Spleen (tissue), 11 donors: Measurements from ENCODE around the gene ITGA2B. TPM values are rescaled to one million over a fixed set of nuclear protein-coding genes. Genes with fewer than 3 reads are reported as not detected.

Experiments used
- DNase-seq: peaks from one replicate; pipeline ENCODE4 v3.0.0-alpha.2; 2020
- H3K27ac ChIP-seq, 8 donors: fragments of 200-600 bp; sonication (generic) in 7 of 8; 1 replicate in 4 of 8; 2 replicates in 4 of 8; pipeline versions ENCODE4 v1.5.0 to v1.8.0; 2016 to 2021; ENCODE audit warnings: inconsistent platforms in 4 of 8, mild to moderate bottlenecking in 4 of 8, moderate library complexity in 1 of 8
- H3K27me3 ChIP-seq, 7 donors: fragments of 200-600 bp; sonication (generic) in 6 of 7; replicated peaks in 1 of 7; 1 replicate in 4 of 7; 2 replicates in 3 of 7; pipeline versions ENCODE4 v1.5.0 to v1.8.0; 2016 to 2021; ENCODE audit warnings: inconsistent platforms in 3 of 7, mild to moderate bottlenecking in 1 of 7
- H3K36me3 ChIP-seq, 6 donors: fragments of 200-600 bp; sonication (generic) in 5 of 6; 1 replicate in 4 of 6; 2 replicates in 2 of 6; pipeline versions ENCODE4 v1.5.0 to v1.8.0; 2016 to 2021; ENCODE audit warnings: inconsistent platforms in 2 of 6
- H3K4me1 ChIP-seq, 6 donors: fragments of 200-600 bp; sonication (generic) in 5 of 6; 1 replicate in 3 of 6; 2 replicates in 3 of 6; pipeline versions ENCODE4 v1.5.0 to v1.8.0; 2016 to 2021; ENCODE audit warnings: inconsistent platforms in 3 of 6
- H3K4me3 ChIP-seq, 8 donors: fragments of 200-600 bp; sonication (generic) in 7 of 8; 1 replicate in 4 of 8; 2 replicates in 4 of 8; pipeline versions ENCODE4 v1.5.0 to v1.8.0; 2016 to 2021; ENCODE audit warnings: inconsistent platforms in 4 of 8, mild to moderate bottlenecking in 4 of 8, moderate library complexity in 2 of 8
- H3K9me3 ChIP-seq, 8 donors: fragments of 200-600 bp; sonication (generic) in 7 of 8; 1 replicate in 4 of 8; 2 replicates in 4 of 8; pipeline versions ENCODE4 v1.5.0 to v1.8.0; 2016 to 2021; ENCODE audit warnings: inconsistent platforms in 4 of 8
- POLR2A ChIP-seq, 3 donors: fragments of 450-650 bp; IDR thresholded peaks; one replicate each; pipeline ENCODE4 v1.5.1; 2017; ENCODE audit warnings: antibody characterized with exemption in 3 of 3, mild to moderate bottlenecking in 1 of 3
- POLR2AphosphoS5 ChIP-seq, 3 donors: sonication (generic); formaldehyde crosslinking; IDR thresholded peaks; one replicate each; pipeline ENCODE4 v1.5.1; 2017; ENCODE audit warnings: antibody characterized with exemption in 3 of 3
- WGBS, 5 donors: extraction: QIAGEN DNeasy Blood & Tissue Kit in 3 of 5; methylation state at CpG; one replicate each; pipeline versions ENCODE4 v1.1.5 to v1.1.7; 2013 to 2018; 5-methylcytosine and 5-hydroxymethylcytosine counted together
- intact Hi-C: fragments of 100-400 bp; cut with DNase I; formaldehyde crosslinking; loops from one replicate; pipeline ENCODE4 v1.15.0; 2023; ENCODE audit warnings: low total_unique reads
- polyA plus RNA-seq, 3 donors: library from polyadenylated mRNA; stranded (reverse); fragments of 200-250 nt; gene quantifications; one replicate each; pipeline ENCODE4 v1.2.1, GENCODE V29; 2013
- total RNA-seq, 7 donors: library from RNA; depleted of rRNA in 3 of 7; stranded (reverse); fragments of >200 nt in 3 of 7; fragmentation: NEBNext Ultra II Directional in 4 of 7; extraction: Animal tissue kit (Norgen Biotek cat#: 25700) in 4 of 7; gene quantifications; one replicate each; pipeline versions ENCODE4 v1.1.0 to v1.2.1, GENCODE V29; 2016 to 2021
- TF ChIP-seq, protein P1 (sequence below), 11 experiments: fragments of 200-600 bp in 7 of 11; fragments of 450-650 bp in 4 of 11; sonication (generic) in 4 of 11; IDR thresholded peaks in 8 of 11; conservative IDR thresholded peaks in 3 of 11; 1 replicate in 7 of 11; 2 replicates in 4 of 11; pipeline versions ENCODE4 v1.4.0 to v1.8.0; 2016 to 2021; ENCODE audit warnings: antibody characterized with exemption in 11 of 11, inconsistent platforms in 4 of 11, mild to moderate bottlenecking in 1 of 11
- donor health status: healthy with polysubstance abuse.
- donor health status: DM: no; HTN: no; CAD: no; lungs with moderate emphysema.
- donor health status: DM: no; HTN: no; CAD: no.
- donor health status: Bipolar disorder and iron deficiency.
- donor health status: healthy.
- donor health status: DM: no; HTN: no; CAD: no.
- donor health status: DM: yes; HTN: yes; CAD: no.

The ITGA2B gene
- total and polyA plus RNA-seq, 10 donors, result 0.93 to 36.7 (median 23.0) TPM

DNA sequence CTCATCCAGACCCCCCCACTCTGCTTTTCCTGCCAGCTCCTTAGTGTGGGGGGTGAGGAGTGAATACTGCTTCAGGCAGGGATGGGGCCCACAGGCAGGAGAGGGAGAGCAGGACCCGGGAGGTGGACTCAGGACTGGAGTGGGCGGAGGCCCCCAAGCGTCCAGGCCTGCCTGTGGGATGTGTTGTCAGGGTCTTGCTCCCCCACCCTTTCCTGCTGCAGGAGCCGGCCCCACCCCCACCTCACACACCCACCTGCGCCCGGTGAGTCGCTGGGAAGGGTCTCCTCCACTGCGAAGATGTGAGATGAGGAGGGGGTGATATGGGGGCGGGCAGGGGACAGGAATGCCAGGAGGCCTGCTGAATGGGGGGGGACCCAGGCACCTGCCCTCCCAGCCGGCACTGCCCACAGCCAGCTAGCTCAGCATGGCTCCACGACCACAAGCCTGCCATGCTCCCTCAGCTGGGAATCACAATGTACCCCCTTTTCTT, 26.9 kb downstream of the ITGA2B start:
- no peak for DNase-seq
- no peaks in the 10 kb centered on the region for H3K9me3 ChIP-seq
- H3K4me1 ChIP-seq, result peaks cover 4 to 37% (median 19%) of the 10 kb centered on the region in 6 donors
- 19 to 29% (median 22%) methylated on average over 3 to 11 of the region's 11 CpGs for WGBS, 5 donors
- peaks cover 0 to 67% (median 16%) of the 10 kb centered on the region in 7 donors for H3K27me3 ChIP-seq
- no peak overlapping the region for H3K27ac ChIP-seq
- intact Hi-C loops, result no loop called here
- H3K4me3 ChIP-seq, result peak overlapping the region in 3 of 8 donors; percentile 42 to 75 (median 53)
- H3K36me3 ChIP-seq, result no peaks in the 10 kb centered on the region
- no peak for TF ChIP-seq POLR2AphosphoS5 (IDR thresholded peaks at IDR 0.05)

DNA sequence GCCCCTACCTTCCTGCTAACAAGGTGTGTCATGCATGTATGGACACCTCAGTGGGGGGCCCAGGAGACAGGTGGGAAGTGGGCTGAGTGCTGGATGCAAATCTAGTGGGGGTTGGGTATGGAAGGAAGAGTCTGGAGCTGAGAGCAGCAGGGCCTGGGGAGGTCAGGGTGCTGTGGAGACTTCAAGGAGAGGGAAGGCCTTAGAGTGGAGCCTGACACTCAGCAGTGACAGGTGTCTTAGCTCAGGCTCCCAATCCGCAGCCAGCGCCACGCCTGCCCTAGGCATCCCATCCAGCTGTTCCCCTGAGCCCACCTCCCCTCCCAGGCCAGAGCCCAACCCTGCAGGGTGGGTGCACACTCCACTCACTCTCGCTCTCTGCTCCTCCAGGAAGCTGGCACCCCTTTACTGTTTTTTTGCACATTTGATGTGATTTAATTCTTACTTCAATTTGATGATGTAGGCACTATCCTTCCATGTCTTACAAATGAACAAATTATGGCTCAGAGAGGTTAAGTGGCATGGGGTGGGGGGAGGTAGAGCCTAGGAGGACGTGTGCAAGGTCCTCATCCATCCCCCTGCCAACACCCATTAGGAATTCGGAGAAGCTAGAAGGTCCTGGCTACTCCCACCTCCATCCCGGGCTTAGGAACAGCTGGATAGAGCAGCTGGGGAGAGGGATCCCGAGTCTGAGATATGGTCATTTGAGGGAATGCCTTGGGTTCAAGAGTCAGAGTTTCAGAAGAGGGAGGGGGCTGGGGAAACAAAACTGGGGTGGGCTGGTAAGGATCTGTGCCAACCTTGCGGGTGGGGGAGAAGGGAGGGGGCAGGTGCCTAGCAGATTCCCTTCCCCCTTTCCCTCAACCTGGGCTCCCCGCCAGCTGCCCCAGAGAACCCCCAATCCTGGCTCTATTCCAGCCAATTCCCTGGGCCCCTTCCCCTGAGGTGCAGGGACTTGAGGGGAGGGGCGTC, 27.9 kb downstream of the ITGA2B start:
- intact Hi-C loops, result no loop called here
- 60 to 71% (median 64%) methylated on average over 11 of the region's 11 CpGs for WGBS, 5 donors

DNA sequence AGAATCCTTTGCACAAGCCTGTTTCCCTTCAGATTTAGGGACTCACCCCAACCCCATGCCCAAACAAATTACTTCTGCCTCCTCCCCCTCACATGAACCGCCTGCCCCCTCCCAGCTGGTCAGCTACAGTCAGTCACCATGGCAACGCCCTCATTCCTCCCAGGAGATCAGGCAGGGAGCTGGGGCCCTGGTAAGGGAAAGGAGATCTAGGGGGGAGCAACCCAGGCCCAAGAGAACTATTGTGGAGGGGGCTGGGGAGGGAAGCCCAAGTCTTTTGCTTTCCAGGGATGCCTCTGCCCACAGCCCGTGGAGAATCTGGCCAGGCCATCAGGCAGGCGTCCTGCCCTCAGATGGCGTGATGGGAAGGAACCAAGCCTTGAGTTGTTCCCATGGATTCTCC, 28.6 kb downstream of the ITGA2B start:
- WGBS, 5 donors, result 67 to 84% (median 74%) methylated on average over 5 of the region's 5 CpGs
- Histone ChIP-seq H3K36me3 (no peaks in the 10 kb centered on the region), H3K9me3 (no peaks in the 10 kb centered on the region), H3K4me1 (peaks cover 4 to 37% (median 19%) of the 10 kb centered on the region in 6 donors), H3K27me3 (peaks cover 0 to 51% (median 16%) of the 10 kb centered on the region in 7 donors), H3K27ac (no peak overlapping the region), H3K4me3 (no peak overlapping the region)
- intact Hi-C loops, result no loop called here
- no peak for DNase-seq
- TF ChIP-seq POLR2AphosphoS5 (IDR thresholded peaks at IDR 0.05), result no peak

More for the DNA sequence above, 27.9 kb downstream of the ITGA2B start:
- H3K4me1 ChIP-seq, result peaks cover 4 to 37% (median 19%) of the 10 kb centered on the region in 6 donors
- no peak for TF ChIP-seq POLR2A (IDR thresholded peaks at IDR 0.05)
- TF ChIP-seq, protein P1, sequence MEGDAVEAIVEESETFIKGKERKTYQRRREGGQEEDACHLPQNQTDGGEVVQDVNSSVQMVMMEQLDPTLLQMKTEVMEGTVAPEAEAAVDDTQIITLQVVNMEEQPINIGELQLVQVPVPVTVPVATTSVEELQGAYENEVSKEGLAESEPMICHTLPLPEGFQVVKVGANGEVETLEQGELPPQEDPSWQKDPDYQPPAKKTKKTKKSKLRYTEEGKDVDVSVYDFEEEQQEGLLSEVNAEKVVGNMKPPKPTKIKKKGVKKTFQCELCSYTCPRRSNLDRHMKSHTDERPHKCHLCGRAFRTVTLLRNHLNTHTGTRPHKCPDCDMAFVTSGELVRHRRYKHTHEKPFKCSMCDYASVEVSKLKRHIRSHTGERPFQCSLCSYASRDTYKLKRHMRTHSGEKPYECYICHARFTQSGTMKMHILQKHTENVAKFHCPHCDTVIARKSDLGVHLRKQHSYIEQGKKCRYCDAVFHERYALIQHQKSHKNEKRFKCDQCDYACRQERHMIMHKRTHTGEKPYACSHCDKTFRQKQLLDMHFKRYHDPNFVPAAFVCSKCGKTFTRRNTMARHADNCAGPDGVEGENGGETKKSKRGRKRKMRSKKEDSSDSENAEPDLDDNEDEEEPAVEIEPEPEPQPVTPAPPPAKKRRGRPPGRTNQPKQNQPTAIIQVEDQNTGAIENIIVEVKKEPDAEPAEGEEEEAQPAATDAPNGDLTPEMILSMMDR (IDR thresholded peaks at IDR 0.05 in 8 of 11, conservative IDR thresholded peaks at IDR 0.05 in 3 of 11), result no peak
- TF ChIP-seq POLR2AphosphoS5 (IDR thresholded peaks at IDR 0.05), result no peak
- H3K4me3 ChIP-seq, result no peak overlapping the region
- no peak overlapping the region for H3K27ac ChIP-seq
- no peaks in the 10 kb centered on the region for H3K9me3 ChIP-seq
- no peaks in the 10 kb centered on the region for H3K36me3 ChIP-seq
- peaks cover 0 to 58% (median 16%) of the 10 kb centered on the region in 7 donors for H3K27me3 ChIP-seq
- no peak for DNase-seq

DNA sequence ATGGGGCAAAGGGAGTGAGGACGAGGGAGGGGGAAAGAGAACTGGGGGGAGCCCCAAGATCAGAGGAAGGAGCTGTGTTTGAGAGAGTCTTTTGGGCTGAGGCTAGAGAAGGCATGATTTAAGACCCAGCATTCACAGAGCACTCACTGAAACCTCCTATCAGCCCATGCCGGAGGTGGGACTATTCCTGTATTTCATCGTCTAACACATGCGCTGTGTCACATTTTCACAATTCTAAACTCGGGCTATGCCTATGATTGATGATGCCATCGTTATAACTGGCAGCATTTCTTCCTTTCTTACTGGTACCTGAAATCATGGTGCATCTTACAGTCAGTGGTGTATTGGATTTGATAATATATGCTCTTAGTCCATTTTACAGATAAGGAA, 29.3 kb downstream of the ITGA2B start:
- intact Hi-C loops, result no loop called here

More for the DNA sequence above, 29.3 kb downstream of the ITGA2B start:
- peaks cover 4 to 37% (median 19%) of the 10 kb centered on the region in 6 donors for H3K4me1 ChIP-seq
- TF ChIP-seq, protein P1 (IDR thresholded peaks at IDR 0.05 in 8 of 11, conservative IDR thresholded peaks at IDR 0.05 in 3 of 11), result no peak
- TF ChIP-seq POLR2AphosphoS5 (IDR thresholded peaks at IDR 0.05), result no peak
- no peak for TF ChIP-seq POLR2A (IDR thresholded peaks at IDR 0.05)
- 53 to 71% (median 65%) methylated on average over 6 of the region's 6 CpGs for WGBS, 5 donors
- no peaks in the 10 kb centered on the region for H3K36me3 ChIP-seq
- H3K4me3 ChIP-seq, result no peak overlapping the region
- no peak for DNase-seq
- H3K27me3 ChIP-seq, result peaks cover 0 to 45% (median 16%) of the 10 kb centered on the region in 7 donors
- no peak overlapping the region for H3K27ac ChIP-seq
- H3K9me3 ChIP-seq, result no peaks in the 10 kb centered on the region
